ENCODE data around the gene GNB4. TPM values are rescaled to one million over a fixed set of nuclear protein-coding genes. Genes with fewer than 3 reads are reported as not detected.
A peak's percentile ranks its signal among the peaks of the same experiment; 100 is the strongest.

Gene GNB4
- total and polyA plus RNA-seq, 12 donors, result 6.6 to 48.2 (median 12.8) TPM

DNA sequence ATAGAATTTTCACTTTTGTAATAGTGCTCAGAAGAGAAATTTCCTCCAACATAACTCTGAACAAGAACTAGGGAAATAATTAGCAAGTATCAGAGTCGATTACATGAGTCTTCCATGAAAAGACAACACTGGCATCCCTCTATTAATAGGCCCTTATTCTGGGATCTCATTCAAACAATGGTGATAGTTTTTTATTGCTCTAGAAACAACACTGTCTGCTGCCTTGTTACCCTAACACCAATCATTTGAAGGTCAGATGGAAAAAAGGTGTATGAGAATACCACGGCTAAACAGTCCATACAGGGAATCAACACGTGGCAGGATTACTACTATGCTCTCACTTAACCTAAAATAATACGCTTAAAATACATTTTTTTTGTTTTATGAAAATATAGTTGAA lies 35.9 kb downstream of the GNB4 start:
- H3K36me3 ChIP-seq, result peaks cover 0 to 100% (median 16%) of the 10 kb centered on the region in 9 donors
- H3K4me1 ChIP-seq, result peaks cover 0 to 13% (median 3%) of the 10 kb centered on the region in 9 donors
- no peak for DNase-seq
- peak overlapping the region in 6 of 10 donors; percentile 24 to 61 (median 56) for H3K27ac ChIP-seq
- no peaks in the 10 kb centered on the region for H3K9me3 ChIP-seq
- TF ChIP-seq, protein P1, sequence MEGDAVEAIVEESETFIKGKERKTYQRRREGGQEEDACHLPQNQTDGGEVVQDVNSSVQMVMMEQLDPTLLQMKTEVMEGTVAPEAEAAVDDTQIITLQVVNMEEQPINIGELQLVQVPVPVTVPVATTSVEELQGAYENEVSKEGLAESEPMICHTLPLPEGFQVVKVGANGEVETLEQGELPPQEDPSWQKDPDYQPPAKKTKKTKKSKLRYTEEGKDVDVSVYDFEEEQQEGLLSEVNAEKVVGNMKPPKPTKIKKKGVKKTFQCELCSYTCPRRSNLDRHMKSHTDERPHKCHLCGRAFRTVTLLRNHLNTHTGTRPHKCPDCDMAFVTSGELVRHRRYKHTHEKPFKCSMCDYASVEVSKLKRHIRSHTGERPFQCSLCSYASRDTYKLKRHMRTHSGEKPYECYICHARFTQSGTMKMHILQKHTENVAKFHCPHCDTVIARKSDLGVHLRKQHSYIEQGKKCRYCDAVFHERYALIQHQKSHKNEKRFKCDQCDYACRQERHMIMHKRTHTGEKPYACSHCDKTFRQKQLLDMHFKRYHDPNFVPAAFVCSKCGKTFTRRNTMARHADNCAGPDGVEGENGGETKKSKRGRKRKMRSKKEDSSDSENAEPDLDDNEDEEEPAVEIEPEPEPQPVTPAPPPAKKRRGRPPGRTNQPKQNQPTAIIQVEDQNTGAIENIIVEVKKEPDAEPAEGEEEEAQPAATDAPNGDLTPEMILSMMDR (IDR thresholded peaks at IDR 0.05), result no peak
- WGBS, 2 donors, result 60 to 70% methylated on average over 4 of the region's 4 CpGs
- intact Hi-C loops (cut with DNase I), result no loop called here
- H3K27me3 ChIP-seq, result no peaks in the 10 kb centered on the region
- no peak overlapping the region for H3K4me3 ChIP-seq
- ATAC-seq, result peak in 7 of 8 donors; percentile 58 to 92 (median 85)

DNA sequence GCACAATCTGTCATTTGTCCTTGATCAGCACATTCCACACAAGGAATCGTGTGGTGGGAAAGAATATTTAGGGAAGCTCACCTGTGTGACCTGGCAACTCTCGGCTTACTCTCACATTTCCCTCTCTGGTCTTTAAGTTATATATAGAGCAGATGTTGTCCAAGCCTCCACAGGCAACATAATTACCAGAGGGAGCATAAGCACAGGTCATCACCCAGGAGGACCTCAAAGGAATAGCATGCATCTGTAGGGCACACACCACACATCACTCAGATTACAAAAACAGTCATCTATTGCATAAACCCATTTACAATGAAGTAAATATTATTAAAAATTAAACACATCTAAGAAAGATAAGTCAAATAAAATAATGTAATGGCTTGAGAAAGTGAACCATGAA lies 36.5 kb downstream of the GNB4 start:
- no peaks in the 10 kb centered on the region for H3K27me3 ChIP-seq
- TF ChIP-seq, protein P1 (IDR thresholded peaks at IDR 0.05), result no peak
- ATAC-seq (peak in 4 of 8 donors; percentile 15 to 31 (median 26)), DNase-seq (no peak)
- peak overlapping the region in 6 of 10 donors; percentile 24 to 61 (median 56) for H3K27ac ChIP-seq
- H3K4me3 ChIP-seq, result no peak overlapping the region
- intact Hi-C loops (cut with DNase I), result no loop called here
- WGBS, 2 donors, result 64 to 73% methylated on average over 2 of the region's 2 CpGs
- H3K4me1 ChIP-seq, result peaks cover 0 to 13% (median 3%) of the 10 kb centered on the region in 9 donors
- H3K36me3 ChIP-seq, result peaks cover 0 to 100% (median 16%) of the 10 kb centered on the region in 9 donors
- H3K9me3 ChIP-seq, result no peaks in the 10 kb centered on the region

DNA sequence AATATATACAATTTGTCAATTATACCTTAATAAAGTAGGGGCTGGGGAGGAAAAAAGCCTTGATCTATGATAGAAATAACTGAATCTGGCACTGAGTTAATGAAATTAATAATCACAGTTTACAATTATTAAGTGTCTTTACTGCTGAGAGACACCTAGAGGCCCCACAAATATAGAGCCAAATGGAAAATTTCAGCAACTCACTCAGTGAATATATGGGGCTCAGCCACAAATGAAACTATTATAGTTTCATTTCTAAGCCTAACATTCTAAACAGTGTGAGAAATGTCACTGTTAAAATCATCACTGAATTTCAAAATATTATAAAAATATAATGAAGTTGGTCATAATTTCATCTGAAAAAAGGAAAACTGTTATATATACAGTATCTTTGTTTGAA lies 40.3 kb downstream of the GNB4 start:
- intact Hi-C loops (cut with DNase I), result no loop called here
- ATAC-seq (no peak), DNase-seq (no peak)
- TF ChIP-seq, protein P1 (IDR thresholded peaks at IDR 0.05), result no peak
- Histone ChIP-seq H3K27me3 (no peaks in the 10 kb centered on the region), H3K36me3 (peaks cover 0 to 96% (median 14%) of the 10 kb centered on the region in 9 donors), H3K27ac (peak overlapping the region in 1 of 10 donors; percentile 9), H3K4me1 (peaks cover 0 to 12% (median 0%) of the 10 kb centered on the region in 9 donors), H3K9me3 (no peaks in the 10 kb centered on the region), H3K4me3 (no peak overlapping the region)

DNA sequence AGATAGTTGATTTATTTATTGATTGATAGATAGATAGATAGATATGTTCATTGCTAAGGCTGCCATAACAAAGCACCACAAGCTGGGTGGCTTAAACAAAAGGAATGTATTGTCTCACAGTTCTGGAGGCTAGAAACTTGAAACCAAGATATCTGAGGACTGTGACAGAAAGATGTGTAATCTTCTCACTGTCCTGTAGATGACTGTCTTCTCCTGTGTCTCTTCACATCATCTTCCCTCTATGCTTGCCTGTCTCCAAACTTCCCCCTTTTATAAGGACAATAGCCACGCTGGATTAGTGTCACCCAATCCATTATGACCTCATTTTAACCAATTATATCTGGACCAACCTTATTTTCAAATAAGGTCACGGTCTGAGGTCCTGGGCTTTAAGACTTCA lies 40.9 kb downstream of the GNB4 start:
- TF ChIP-seq, protein P1 (IDR thresholded peaks at IDR 0.05), result no peak
- DNase-seq (no peak), ATAC-seq (no peak)
- Histone ChIP-seq H3K36me3 (peaks cover 0 to 98% (median 16%) of the 10 kb centered on the region in 9 donors), H3K4me1 (peaks cover 0 to 7% (median 0%) of the 10 kb centered on the region in 9 donors), H3K27me3 (no peaks in the 10 kb centered on the region), H3K4me3 (no peak overlapping the region), H3K27ac (no peak overlapping the region), H3K9me3 (no peaks in the 10 kb centered on the region)
- WGBS, 2 donors, result 89 to 94% methylated on average over 2 of the region's 2 CpGs
- intact Hi-C loops (cut with DNase I), result no loop called here
